T-cell (primary cell): ENCODE results near the gene MICOS13. TPM values are rescaled to one million over a fixed set of nuclear protein-coding genes. Genes with fewer than 3 reads are reported as not detected.

Source experiments
- ATAC-seq, 4 experiments: fragments of 200-7000 bp in 3 of 4; fragments of 150-1000 bp in 1 of 4; cut with Tn5 transposase; replicated peaks in 1 of 4; 1 replicate in 3 of 4; 2 replicates in 1 of 4; pipeline ENCODE4 v1.10.0; 2021; ENCODE audit warnings: moderate library complexity in 3 of 4, mild to moderate bottlenecking in 2 of 4, moderate number of reproducible peaks in 1 of 4
- CTCF ChIA-PET, 2 donors: fragments of 300-600 bp; sonication (Branson Sonifier 250); formaldehyde crosslinking; loops; one replicate each; lab custom pipeline; 2022; ENCODE audit warnings: antibody characterized with exemption in 2 of 2; lab: Charles Lee
- POLR2A ChIA-PET, 2 donors: fragments of 300-600 bp; sonication (Branson Sonifier 250); formaldehyde crosslinking; loops; one replicate each; lab custom pipeline; 2022; ENCODE audit warnings: antibody characterized with exemption in 2 of 2; lab: Charles Lee
- DNase-seq, 35 experiments: peaks; one replicate each; pipeline versions ENCODE4 v3.0.0 to v3.0.0-alpha.2; 2013 to 2023
- H3K27ac ChIP-seq: one replicate; pipeline ENCODE4 v1.5.1; 2013; ENCODE audit warnings: low read length
- H3K27me3 ChIP-seq, 2 experiments: replicated peaks in 1 of 2; 1 replicate in 1 of 2; 2 replicates in 1 of 2; pipeline versions ENCODE4 v1.6.1 to v1.7.0; 2013; ENCODE audit warnings: low read length in 1 of 2, mixed read lengths in 1 of 2; ENCODE audit not compliant: control insufficient read depth in 2 of 2, insufficient read depth in 2 of 2; ENCODE audit errors: extremely low read depth in 1 of 2
- H3K36me3 ChIP-seq, 2 donors: 1 replicate in 1 of 2; 2 replicates in 1 of 2; pipeline versions ENCODE4 v1.6.1 to v1.7.0; 2013; ENCODE audit warnings: low read length in 1 of 2; ENCODE audit not compliant: control insufficient read depth in 2 of 2, insufficient read depth in 1 of 2; ENCODE audit errors: extremely low read depth in 1 of 2
- H3K4me1 ChIP-seq, 2 experiments: 1 replicate in 1 of 2; 2 replicates in 1 of 2; pipeline versions ENCODE4 v1.6.1 to v1.7.0; 2013; ENCODE audit warnings: low read length in 2 of 2, mixed read lengths in 1 of 2; ENCODE audit not compliant: insufficient read depth in 2 of 2, control insufficient read depth in 1 of 2; ENCODE audit errors: extremely low read depth in 1 of 2
- H3K4me3 ChIP-seq, 2 donors: 1 replicate in 1 of 2; 2 replicates in 1 of 2; pipeline versions ENCODE4 v1.5.1 to v1.7.0; 2013; ENCODE audit warnings: mild to moderate bottlenecking in 2 of 2, low read length in 1 of 2, moderate library complexity in 1 of 2; ENCODE audit not compliant: control insufficient read depth in 1 of 2; ENCODE audit errors: extremely low read depth in 1 of 2
- H3K9me3 ChIP-seq: 2 replicates; pipeline ENCODE4 v1.7.0; 2013
- H3K27ac Mint-ChIP-seq, 2 donors: one replicate each; pipeline ENCODE4 v1.8.0; 2020 to 2021; ENCODE audit warnings: mild to moderate bottlenecking in 2 of 2, mixed read lengths in 2 of 2
- H3K27me3 Mint-ChIP-seq, 2 donors: one replicate each; pipeline ENCODE4 v1.8.0; 2021 to 2022; ENCODE audit warnings: mixed read lengths in 2 of 2
- H3K36me3 Mint-ChIP-seq: one replicate; pipeline ENCODE4 v1.8.0; 2021; ENCODE audit warnings: mixed read lengths
- H3K4me1 Mint-ChIP-seq, 3 donors: one replicate each; pipeline ENCODE4 v1.8.0; 2020 to 2022; ENCODE audit warnings: mixed read lengths in 3 of 3, mild to moderate bottlenecking in 1 of 3
- H3K4me3 Mint-ChIP-seq, 3 donors: one replicate each; pipeline ENCODE4 v1.8.0; 2020 to 2022; ENCODE audit warnings: mild to moderate bottlenecking in 3 of 3, mixed read lengths in 3 of 3, moderate library complexity in 3 of 3
- H3K9me3 Mint-ChIP-seq, 3 donors: one replicate each; pipeline ENCODE4 v1.8.0; 2020 to 2022; ENCODE audit warnings: mixed read lengths in 3 of 3
- WGBS: methylation state at CpG from one replicate; pipeline ENCODE4 v1.1.5; 2013; ENCODE audit warnings: missing lambda C conversion rate; ENCODE audit not compliant: insufficient coverage; 5-methylcytosine and 5-hydroxymethylcytosine counted together
- total RNA-seq, 35 experiments: library from RNA in 6 of 35; stranded (reverse) in 6 of 35; fragments of 120-200 nt in 1 of 35; gene quantifications; one replicate each; pipeline versions ENCODE4 v1.2.1 to v1.2.4 and lab custom pipeline; 2013 to 2026

The MICOS13 gene
- total RNA-seq, 5 donors from 2014 or later (not counting 1 experiment from before 2014, with no cell fraction given) = 29.3 to 64.5 (median 57.0) TPM

- CTCF ChIA-PET = no interaction called here
- H3K27me3 Mint-ChIP-seq = no peaks in the 10 kb centered on the region
- POLR2A ChIA-PET = interaction anchor here in 1 of 2 donors (0.5 kb wide), 1 partner anchor 1883 kb away, joined by 8 read pairs; no protein-coding TSS in a partner anchor
- H3K4me1 ChIP-seq = no peaks in the 10 kb centered on the region
- H3K36me3 Mint-ChIP-seq = peaks cover 59% of the 10 kb centered on the region
- H3K4me3 ChIP-seq = no peak overlapping the region
- no peaks in the 10 kb centered on the region for H3K9me3 ChIP-seq
- H3K36me3 ChIP-seq = peaks cover 20 to 68% of the 10 kb centered on the region in 2 donors
- H3K27ac ChIP-seq = no peak overlapping the region
- H3K27me3 ChIP-seq = no peaks in the 10 kb centered on the region
- DNase-seq (no peak), ATAC-seq (no peak)
- H3K4me3 Mint-ChIP-seq = no peak overlapping the region
- peaks cover 26 to 45% (median 33%) of the 10 kb centered on the region in 3 donors for H3K4me1 Mint-ChIP-seq
- H3K9me3 Mint-ChIP-seq = no peaks in the 10 kb centered on the region
- 100% methylated on average over 1 of the region's 2 CpGs for WGBS
- H3K27ac Mint-ChIP-seq = peak overlapping the region in 1 of 2 donors; percentile 34
Measured at GRCh38 chr19:5644037-5644436, 36.3 kb downstream of the MICOS13 start.

- DNase-seq = no peak
- POLR2A ChIA-PET = interaction anchor here in 1 of 2 donors (0.6 kb wide), 1 partner anchor 17 kb away, joined by 13 read pairs; no protein-coding TSS in a partner anchor
- WGBS = 94% methylated on average over 2 of the region's 4 CpGs
- H3K27me3 ChIP-seq = no peaks in the 10 kb centered on the region
- H3K27ac Mint-ChIP-seq = no peak overlapping the region
- H3K4me3 ChIP-seq = no peak overlapping the region
- no peaks in the 10 kb centered on the region for H3K9me3 ChIP-seq
- peaks cover 0 to 3% of the 10 kb centered on the region in 2 experiments for H3K4me1 ChIP-seq
- H3K4me3 Mint-ChIP-seq = no peak overlapping the region
- H3K27ac ChIP-seq = no peak overlapping the region
- CTCF ChIA-PET = no interaction called here
- H3K9me3 Mint-ChIP-seq = no peaks in the 10 kb centered on the region
- peaks cover 30 to 49% (median 36%) of the 10 kb centered on the region in 3 donors for H3K4me1 Mint-ChIP-seq
- H3K36me3 ChIP-seq = peaks cover 20 to 64% of the 10 kb centered on the region in 2 donors
- H3K36me3 Mint-ChIP-seq = peaks cover 54% of the 10 kb centered on the region
- ATAC-seq = no peak
- no peaks in the 10 kb centered on the region for H3K27me3 Mint-ChIP-seq
Measured at GRCh38 chr19:5643060-5643459, 37.3 kb downstream of the MICOS13 start.

GRCh38 chr19:5642204-5642603 lies 38.1 kb downstream of the MICOS13 start:
- peaks cover 45% of the 10 kb centered on the region for H3K36me3 Mint-ChIP-seq
- no peak for DNase-seq
- Histone ChIP-seq H3K27me3 (no peaks in the 10 kb centered on the region), H3K4me3 (no peak overlapping the region), H3K4me1 (peaks cover 0 to 8% of the 10 kb centered on the region in 2 experiments), H3K36me3 (peaks cover 18 to 62% of the 10 kb centered on the region in 2 donors), H3K9me3 (no peaks in the 10 kb centered on the region), H3K27ac (no peak overlapping the region)
- H3K27me3 Mint-ChIP-seq = no peaks in the 10 kb centered on the region
- CTCF ChIA-PET = no interaction called here
- POLR2A ChIA-PET = no interaction called here
- H3K27ac Mint-ChIP-seq = no peak overlapping the region
- H3K4me3 Mint-ChIP-seq = no peak overlapping the region
- ATAC-seq = no peak
- peaks cover 36 to 56% (median 43%) of the 10 kb centered on the region in 3 donors for H3K4me1 Mint-ChIP-seq
- 80% methylated on average over 1 of the region's 2 CpGs for WGBS
- no peaks in the 10 kb centered on the region for H3K9me3 Mint-ChIP-seq

GRCh38 chr19:5641171-5641570 lies 39.1 kb downstream of the MICOS13 start:
- peaks cover 35% of the 10 kb centered on the region for H3K36me3 Mint-ChIP-seq
- Histone ChIP-seq H3K36me3 (peaks cover 11 to 54% of the 10 kb centered on the region in 2 donors), H3K4me3 (no peak overlapping the region), H3K27ac (no peak overlapping the region), H3K9me3 (no peaks in the 10 kb centered on the region), H3K4me1 (peaks cover 0 to 9% of the 10 kb centered on the region in 2 experiments), H3K27me3 (no peaks in the 10 kb centered on the region)
- ChIA-PET POLR2A (no interaction called here), CTCF (no interaction called here)
- no peaks in the 10 kb centered on the region for H3K9me3 Mint-ChIP-seq
- ATAC-seq (no peak), DNase-seq (no peak)
- WGBS = 100% methylated on average over 2 of the region's 4 CpGs
- H3K4me1 Mint-ChIP-seq = peaks cover 30 to 56% (median 43%) of the 10 kb centered on the region in 3 donors
- H3K4me3 Mint-ChIP-seq = no peak overlapping the region
- no peaks in the 10 kb centered on the region for H3K27me3 Mint-ChIP-seq
- no peak overlapping the region for H3K27ac Mint-ChIP-seq

- peaks cover 0 to 17% of the 10 kb centered on the region in 2 experiments for H3K4me1 ChIP-seq
- H3K36me3 ChIP-seq = peaks cover 9 to 42% of the 10 kb centered on the region in 2 donors
- ChIA-PET POLR2A (no interaction called here), CTCF (no interaction called here)
- no peaks in the 10 kb centered on the region for H3K27me3 Mint-ChIP-seq
- peaks cover 32 to 62% (median 51%) of the 10 kb centered on the region in 3 donors for H3K4me1 Mint-ChIP-seq
- no peaks in the 10 kb centered on the region for H3K27me3 ChIP-seq
- no peaks in the 10 kb centered on the region for H3K9me3 ChIP-seq
- no CpG with 5 or more reads among the region's 1 CpG for WGBS
- no peaks in the 10 kb centered on the region for H3K9me3 Mint-ChIP-seq
- H3K27ac Mint-ChIP-seq = no peak overlapping the region
- ATAC-seq (no peak), DNase-seq (no peak)
- H3K4me3 ChIP-seq = no peak overlapping the region
- H3K4me3 Mint-ChIP-seq = no peak overlapping the region
- peaks cover 13% of the 10 kb centered on the region for H3K36me3 Mint-ChIP-seq
- no peak overlapping the region for H3K27ac ChIP-seq
Measured at GRCh38 chr19:5637971-5638370, 42.3 kb downstream of the MICOS13 start.

- H3K9me3 Mint-ChIP-seq = no peaks in the 10 kb centered on the region
- H3K4me3 ChIP-seq = no peak overlapping the region
- ChIA-PET POLR2A (interaction anchor here in 1 of 2 donors (0.6 kb wide), 1 partner anchor 963 kb away, joined by 11 read pairs; no protein-coding TSS in a partner anchor), CTCF (no interaction called here)
- H3K36me3 ChIP-seq = peaks cover 3 to 30% of the 10 kb centered on the region in 2 donors
- peak overlapping the region in 1 of 2 donors; percentile 75 for H3K27ac Mint-ChIP-seq
- no peaks in the 10 kb centered on the region for H3K27me3 Mint-ChIP-seq
- H3K4me1 ChIP-seq = peaks cover 2 to 31% of the 10 kb centered on the region in 2 experiments
- H3K4me3 Mint-ChIP-seq = no peak overlapping the region
- H3K27ac ChIP-seq = no peak overlapping the region
- peaks cover 14% of the 10 kb centered on the region for H3K36me3 Mint-ChIP-seq
- H3K4me1 Mint-ChIP-seq = peaks cover 57 to 68% (median 64%) of the 10 kb centered on the region in 3 donors
- DNase-seq (no peak), ATAC-seq (no peak)
- 100% methylated on average over 4 of the region's 6 CpGs for WGBS
- no peaks in the 10 kb centered on the region for H3K27me3 ChIP-seq
- H3K9me3 ChIP-seq = no peaks in the 10 kb centered on the region
Measured at GRCh38 chr19:5635427-5635826, 44.9 kb downstream of the MICOS13 start.
